ENCODE measurements around the gene TTC8.

DNA sequence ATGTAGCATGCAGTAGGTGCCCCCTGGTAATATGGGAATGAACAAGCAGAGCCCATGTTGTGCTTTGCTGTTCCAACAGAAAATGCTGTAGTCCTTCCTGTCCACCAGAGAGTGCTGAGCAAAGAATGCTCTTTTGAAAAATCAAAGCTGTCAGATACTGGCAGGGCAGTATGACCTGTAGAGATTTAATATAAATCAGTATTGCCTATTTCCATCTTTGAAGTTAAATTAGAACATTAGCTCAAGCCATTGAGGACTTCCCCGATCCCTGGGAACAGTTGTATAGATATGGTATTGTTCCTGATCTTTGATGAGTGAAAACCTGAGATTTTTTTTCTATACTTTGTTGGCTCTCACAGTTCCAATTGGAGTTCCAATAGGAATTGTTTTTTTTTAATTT is 13.0 kb downstream of the TTC8 start:
- TF ChIP-seq, protein P1, sequence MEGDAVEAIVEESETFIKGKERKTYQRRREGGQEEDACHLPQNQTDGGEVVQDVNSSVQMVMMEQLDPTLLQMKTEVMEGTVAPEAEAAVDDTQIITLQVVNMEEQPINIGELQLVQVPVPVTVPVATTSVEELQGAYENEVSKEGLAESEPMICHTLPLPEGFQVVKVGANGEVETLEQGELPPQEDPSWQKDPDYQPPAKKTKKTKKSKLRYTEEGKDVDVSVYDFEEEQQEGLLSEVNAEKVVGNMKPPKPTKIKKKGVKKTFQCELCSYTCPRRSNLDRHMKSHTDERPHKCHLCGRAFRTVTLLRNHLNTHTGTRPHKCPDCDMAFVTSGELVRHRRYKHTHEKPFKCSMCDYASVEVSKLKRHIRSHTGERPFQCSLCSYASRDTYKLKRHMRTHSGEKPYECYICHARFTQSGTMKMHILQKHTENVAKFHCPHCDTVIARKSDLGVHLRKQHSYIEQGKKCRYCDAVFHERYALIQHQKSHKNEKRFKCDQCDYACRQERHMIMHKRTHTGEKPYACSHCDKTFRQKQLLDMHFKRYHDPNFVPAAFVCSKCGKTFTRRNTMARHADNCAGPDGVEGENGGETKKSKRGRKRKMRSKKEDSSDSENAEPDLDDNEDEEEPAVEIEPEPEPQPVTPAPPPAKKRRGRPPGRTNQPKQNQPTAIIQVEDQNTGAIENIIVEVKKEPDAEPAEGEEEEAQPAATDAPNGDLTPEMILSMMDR (conservative IDR thresholded peaks at IDR 0.05 in 1 of 2, IDR thresholded peaks at IDR 0.05 in 1 of 2; ENCODE audit: low read depth in 1 of 2, low read length in 2 of 2): no peak
- no peak for TF ChIP-seq EZH2 (IDR thresholded peaks at IDR 0.05; ENCODE audit: low read length, missing control alignments)
